K562 (cell line): Measurements from ENCODE around the gene ERCC2. TPM values are rescaled to one million over a fixed set of nuclear protein-coding genes. Genes with fewer than 3 reads are reported as not detected.

Experiments used
- EZH2 ChIP-seq: IDR thresholded peaks from 2 replicates; pipeline ENCODE4 v1.6.1; 2012; ENCODE audit warnings: low read depth, mild to moderate bottlenecking, inconsistent platforms, low read length, borderline replicate concordance
- KDM1A ChIP-seq, 2 experiments: fragments of 450-650 bp; IDR thresholded peaks; 2 replicates each; pipeline ENCODE4 v1.6.1; 2016; ENCODE audit warnings: mild to moderate bottlenecking in 2 of 2
- PHF20 ChIP-seq: fragments of 450-650 bp; IDR thresholded peaks from 2 replicates; pipeline ENCODE4 v1.6.1; 2018; ENCODE audit not compliant: partially characterized antibody
- RBM25 ChIP-seq: fragments of 200-400 bp; formaldehyde crosslinking; IDR thresholded peaks from 2 replicates; pipeline ENCODE4 v1.6.1; 2018; ENCODE audit warnings: low read length, low read depth, moderate library complexity; ENCODE audit not compliant: severe bottlenecking
- SRF ChIP-seq, 2 experiments: fragments of 250-450, 450-650 bp in 1 of 2; sonication (Bioruptor Pico) in 1 of 2; sonication (generic) in 1 of 2; formaldehyde crosslinking; IDR thresholded peaks; 2 replicates each; pipeline versions ENCODE4 v1.5.0 to v1.5.1; 2020 to 2022; ENCODE audit warnings: mild to moderate bottlenecking in 1 of 2, missing genetic modification reagents in 1 of 2
- TBL1XR1 ChIP-seq, 2 experiments: IDR thresholded peaks; 2 replicates each; pipeline ENCODE4 v1.6.1; 2012; ENCODE audit warnings: improper control_type of control experiment in 2 of 2, low read length in 2 of 2, mild to moderate bottlenecking in 1 of 2
- XRCC3 ChIP-seq: fragments of 450-650 bp; IDR thresholded peaks from 2 replicates; pipeline ENCODE4 v1.6.1; 2017; ENCODE audit warnings: mild to moderate bottlenecking, moderate library complexity
- XRCC4 ChIP-seq: IDR thresholded peaks from one replicate; pipeline ENCODE4 v1.6.1; 2011; ENCODE audit not compliant: insufficient read depth, insufficient read length; ENCODE audit errors: extremely low read depth
- ZNF217 ChIP-seq: sonication (generic); formaldehyde crosslinking; IDR thresholded peaks from 2 replicates; pipeline ENCODE4 v1.8.0; 2022; ENCODE audit warnings: mild to moderate bottlenecking, missing genetic modification reagents
- polyA plus RNA-seq, 8 experiments: library from polyadenylated mRNA; depleted of rRNA in 4 of 8; stranded (reverse) in 5 of 8; unstranded in 3 of 8; fragments of >200 nt; fragmentation: Nextera tagmentation in 2 of 8; fragmentation: Illumina TruSeq in 1 of 8; extraction: Ambion mirVana in 2 of 8; extraction: Trizol in 1 of 8; gene quantifications; 2 replicates each; pipeline versions ENCODE4 v1.2.1 to v1.2.3, GENCODE V29; 2011 to 2014; ENCODE audit warnings: inconsistent platforms in 1 of 8, missing spikeins in 1 of 8
- total RNA-seq, 7 experiments: library from RNA; depleted of rRNA in 6 of 7; stranded (reverse); fragments of >200 nt in 6 of 7; fragmentation: Illumina TruSeq in 2 of 7; extraction: Trizol in 2 of 7; gene quantifications; 2 replicates each; pipeline versions ENCODE4 v1.2.1 to v1.2.3, GENCODE V29; 2011 to 2021; ENCODE audit warnings: low replicate concordance in 1 of 7
- TF ChIP-seq, protein P1 (sequence below): fragments of 250-450 bp; sonication (Bioruptor Pico); IDR thresholded peaks from 2 replicates; pipeline ENCODE4 v1.8.0; 2021; ENCODE audit warnings: mild to moderate bottlenecking, moderate library complexity
- TF ChIP-seq, protein P2 (sequence below): fragments of 250-450 bp; sonication (Bioruptor Pico); IDR thresholded peaks from 2 replicates; pipeline ENCODE4 v1.4.0; 2020; ENCODE audit warnings: mild to moderate bottlenecking, moderate library complexity, borderline replicate concordance
- TF ChIP-seq, protein P3 (sequence below): fragments of 450-650 bp; formaldehyde crosslinking; IDR thresholded peaks from 2 replicates; pipeline ENCODE4 v1.4.0; 2020; ENCODE audit warnings: mild to moderate bottlenecking
- TF ChIP-seq, protein P4 (sequence below): IDR thresholded peaks from 2 replicates; pipeline ENCODE4 v1.6.1; 2016; ENCODE audit warnings: missing genetic modification characterization, missing compliant biosample characterization

The ERCC2 gene
- total and polyA plus RNA-seq, 9 of the 15 experiments (the other 6 are each of a cell fraction or from before 2014, with no cell fraction given): 2.2 to 55.9 (median 23.4) TPM

DNA sequence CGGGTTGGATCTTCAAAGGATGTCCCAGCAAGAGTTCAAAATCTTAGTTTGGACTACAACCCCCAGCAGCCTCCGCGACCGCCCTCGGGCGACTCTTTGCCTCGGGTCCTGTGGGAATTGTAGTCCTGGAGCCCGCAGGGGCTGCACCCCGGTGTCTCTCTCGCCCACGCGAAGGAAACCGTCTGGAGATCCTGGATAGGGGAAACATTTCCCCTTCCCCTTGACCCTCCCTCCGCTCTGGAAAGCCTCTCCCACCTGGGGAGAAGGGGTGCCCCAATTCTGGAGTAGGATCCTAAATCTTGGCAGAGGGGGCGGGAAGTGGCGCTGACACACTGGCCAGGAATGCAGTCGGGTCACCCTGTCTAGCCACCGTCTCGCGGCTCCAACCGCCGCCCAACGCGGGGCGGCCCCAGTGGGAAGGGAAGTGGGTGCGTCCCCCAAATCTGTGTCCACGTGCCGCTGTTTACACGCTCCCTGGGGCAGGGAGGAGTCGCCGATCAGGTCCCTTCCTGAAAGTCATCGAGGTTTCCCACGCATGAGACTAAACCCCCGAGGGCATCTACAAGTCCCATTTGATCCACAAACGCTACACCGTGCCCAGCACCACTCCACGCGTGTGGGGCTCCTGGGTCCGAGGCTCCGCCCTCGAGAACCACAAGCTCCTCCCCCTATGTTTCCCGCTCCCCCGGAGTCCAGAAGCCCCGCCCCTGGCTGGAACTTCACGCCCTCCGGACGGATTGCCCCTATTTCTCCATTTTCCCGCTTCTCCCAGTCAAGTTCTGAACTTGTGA, 35.3 kb upstream of the ERCC2 start (continued):
- TF ChIP-seq, protein P1, sequence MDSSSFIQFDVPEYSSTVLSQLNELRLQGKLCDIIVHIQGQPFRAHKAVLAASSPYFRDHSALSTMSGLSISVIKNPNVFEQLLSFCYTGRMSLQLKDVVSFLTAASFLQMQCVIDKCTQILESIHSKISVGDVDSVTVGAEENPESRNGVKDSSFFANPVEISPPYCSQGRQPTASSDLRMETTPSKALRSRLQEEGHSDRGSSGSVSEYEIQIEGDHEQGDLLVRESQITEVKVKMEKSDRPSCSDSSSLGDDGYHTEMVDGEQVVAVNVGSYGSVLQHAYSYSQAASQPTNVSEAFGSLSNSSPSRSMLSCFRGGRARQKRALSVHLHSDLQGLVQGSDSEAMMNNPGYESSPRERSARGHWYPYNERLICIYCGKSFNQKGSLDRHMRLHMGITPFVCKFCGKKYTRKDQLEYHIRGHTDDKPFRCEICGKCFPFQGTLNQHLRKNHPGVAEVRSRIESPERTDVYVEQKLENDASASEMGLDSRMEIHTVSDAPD (CRISPR knock-in tag): no peak
- TF ChIP-seq, protein P2, sequence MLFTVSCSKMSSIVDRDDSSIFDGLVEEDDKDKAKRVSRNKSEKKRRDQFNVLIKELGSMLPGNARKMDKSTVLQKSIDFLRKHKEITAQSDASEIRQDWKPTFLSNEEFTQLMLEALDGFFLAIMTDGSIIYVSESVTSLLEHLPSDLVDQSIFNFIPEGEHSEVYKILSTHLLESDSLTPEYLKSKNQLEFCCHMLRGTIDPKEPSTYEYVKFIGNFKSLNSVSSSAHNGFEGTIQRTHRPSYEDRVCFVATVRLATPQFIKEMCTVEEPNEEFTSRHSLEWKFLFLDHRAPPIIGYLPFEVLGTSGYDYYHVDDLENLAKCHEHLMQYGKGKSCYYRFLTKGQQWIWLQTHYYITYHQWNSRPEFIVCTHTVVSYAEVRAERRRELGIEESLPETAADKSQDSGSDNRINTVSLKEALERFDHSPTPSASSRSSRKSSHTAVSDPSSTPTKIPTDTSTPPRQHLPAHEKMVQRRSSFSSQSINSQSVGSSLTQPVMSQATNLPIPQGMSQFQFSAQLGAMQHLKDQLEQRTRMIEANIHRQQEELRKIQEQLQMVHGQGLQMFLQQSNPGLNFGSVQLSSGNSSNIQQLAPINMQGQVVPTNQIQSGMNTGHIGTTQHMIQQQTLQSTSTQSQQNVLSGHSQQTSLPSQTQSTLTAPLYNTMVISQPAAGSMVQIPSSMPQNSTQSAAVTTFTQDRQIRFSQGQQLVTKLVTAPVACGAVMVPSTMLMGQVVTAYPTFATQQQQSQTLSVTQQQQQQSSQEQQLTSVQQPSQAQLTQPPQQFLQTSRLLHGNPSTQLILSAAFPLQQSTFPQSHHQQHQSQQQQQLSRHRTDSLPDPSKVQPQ (CRISPR knock-in tag): no peak
- TF ChIP-seq TBL1XR1 (IDR thresholded peaks at IDR 0.05; ENCODE audit: low read length in 2 of 2): peak; percentile 10 to 80; a peak in 3 of 4 replicates
- TF ChIP-seq XRCC4: no peak
- TF ChIP-seq KDM1A (IDR thresholded peaks at IDR 0.05): no peak; a peak in 1 of 4 replicates
- no peak for TF ChIP-seq RBM25
- TF ChIP-seq SRF (CRISPR knock-in tag; IDR thresholded peaks at IDR 0.05): no peak
- no peak for TF ChIP-seq PHF20
- TF ChIP-seq, protein P3, sequence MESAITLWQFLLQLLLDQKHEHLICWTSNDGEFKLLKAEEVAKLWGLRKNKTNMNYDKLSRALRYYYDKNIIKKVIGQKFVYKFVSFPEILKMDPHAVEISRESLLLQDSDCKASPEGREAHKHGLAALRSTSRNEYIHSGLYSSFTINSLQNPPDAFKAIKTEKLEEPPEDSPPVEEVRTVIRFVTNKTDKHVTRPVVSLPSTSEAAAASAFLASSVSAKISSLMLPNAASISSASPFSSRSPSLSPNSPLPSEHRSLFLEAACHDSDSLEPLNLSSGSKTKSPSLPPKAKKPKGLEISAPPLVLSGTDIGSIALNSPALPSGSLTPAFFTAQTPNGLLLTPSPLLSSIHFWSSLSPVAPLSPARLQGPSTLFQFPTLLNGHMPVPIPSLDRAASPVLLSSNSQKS (CRISPR knock-in tag): no peak
- TF ChIP-seq ZNF217 (CRISPR knock-in tag): no peak
- TF ChIP-seq, protein P4, sequence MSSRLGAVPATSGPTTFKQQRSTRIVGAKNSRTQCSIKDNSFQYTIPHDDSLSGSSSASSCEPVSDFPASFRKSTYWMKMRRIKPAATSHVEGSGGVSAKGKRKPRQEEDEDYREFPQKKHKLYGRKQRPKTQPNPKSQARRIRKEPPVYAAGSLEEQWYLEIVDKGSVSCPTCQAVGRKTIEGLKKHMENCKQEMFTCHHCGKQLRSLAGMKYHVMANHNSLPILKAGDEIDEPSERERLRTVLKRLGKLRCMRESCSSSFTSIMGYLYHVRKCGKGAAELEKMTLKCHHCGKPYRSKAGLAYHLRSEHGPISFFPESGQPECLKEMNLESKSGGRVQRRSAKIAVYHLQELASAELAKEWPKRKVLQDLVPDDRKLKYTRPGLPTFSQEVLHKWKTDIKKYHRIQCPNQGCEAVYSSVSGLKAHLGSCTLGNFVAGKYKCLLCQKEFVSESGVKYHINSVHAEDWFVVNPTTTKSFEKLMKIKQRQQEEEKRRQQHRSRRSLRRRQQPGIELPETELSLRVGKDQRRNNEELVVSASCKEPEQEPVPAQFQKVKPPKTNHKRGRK: no peak
- TF ChIP-seq XRCC3: no peak
- no peak for TF ChIP-seq EZH2
